ENCODE data around the gene TBC1D22A. TPM values are rescaled to one million over a fixed set of nuclear protein-coding genes. Genes with fewer than 3 reads are reported as not detected.

TBC1D22A gene
- total RNA-seq, 4 donors from 2014 or later = 9.2 to 45.3 (median 22.8) TPM

- TF ChIP-seq POLR2A (IDR thresholded peaks at IDR 0.05) = no peak
- TF ChIP-seq, protein P1, sequence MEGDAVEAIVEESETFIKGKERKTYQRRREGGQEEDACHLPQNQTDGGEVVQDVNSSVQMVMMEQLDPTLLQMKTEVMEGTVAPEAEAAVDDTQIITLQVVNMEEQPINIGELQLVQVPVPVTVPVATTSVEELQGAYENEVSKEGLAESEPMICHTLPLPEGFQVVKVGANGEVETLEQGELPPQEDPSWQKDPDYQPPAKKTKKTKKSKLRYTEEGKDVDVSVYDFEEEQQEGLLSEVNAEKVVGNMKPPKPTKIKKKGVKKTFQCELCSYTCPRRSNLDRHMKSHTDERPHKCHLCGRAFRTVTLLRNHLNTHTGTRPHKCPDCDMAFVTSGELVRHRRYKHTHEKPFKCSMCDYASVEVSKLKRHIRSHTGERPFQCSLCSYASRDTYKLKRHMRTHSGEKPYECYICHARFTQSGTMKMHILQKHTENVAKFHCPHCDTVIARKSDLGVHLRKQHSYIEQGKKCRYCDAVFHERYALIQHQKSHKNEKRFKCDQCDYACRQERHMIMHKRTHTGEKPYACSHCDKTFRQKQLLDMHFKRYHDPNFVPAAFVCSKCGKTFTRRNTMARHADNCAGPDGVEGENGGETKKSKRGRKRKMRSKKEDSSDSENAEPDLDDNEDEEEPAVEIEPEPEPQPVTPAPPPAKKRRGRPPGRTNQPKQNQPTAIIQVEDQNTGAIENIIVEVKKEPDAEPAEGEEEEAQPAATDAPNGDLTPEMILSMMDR (IDR thresholded peaks at IDR 0.05) = no peak
- DNase-seq = no peak
- intact Hi-C loops (cut with DNase I; ENCODE audit: low total_unique reads) = no loop called here
These were observed 395.2 kb downstream of the TBC1D22A start for GRCh38 chr22:47157486-47158270.

DNA sequence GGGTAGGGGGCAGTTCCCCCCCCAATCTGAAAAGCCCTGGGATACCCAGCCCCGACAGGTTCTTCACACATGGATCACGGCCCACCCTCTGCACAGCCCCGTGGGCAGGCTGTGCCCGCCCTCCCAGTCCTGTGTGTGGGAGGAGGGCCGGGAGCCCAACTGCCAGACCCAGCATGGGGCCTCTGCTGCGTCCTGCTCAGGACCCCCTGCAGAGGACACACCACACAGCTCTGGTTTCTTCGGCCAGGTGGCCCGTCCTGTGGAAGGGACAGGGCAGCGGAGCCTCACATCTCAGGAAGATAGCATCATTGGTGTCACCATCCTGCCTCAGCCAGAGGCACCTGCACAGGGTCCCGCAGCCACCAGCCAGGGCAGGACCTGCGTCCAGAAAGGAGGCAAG is 396.0 kb downstream of the TBC1D22A start:
- DNase-seq = no peak
- no peak for TF ChIP-seq POLR2A (IDR thresholded peaks at IDR 0.05)
- TF ChIP-seq, protein P1 (IDR thresholded peaks at IDR 0.05) = no peak
- no peak overlapping the region for H3K27ac ChIP-seq
- H3K9me3 ChIP-seq = no peaks in the 10 kb centered on the region
- H3K27me3 ChIP-seq = no peaks in the 10 kb centered on the region
- no peaks in the 10 kb centered on the region for H3K36me3 ChIP-seq
- H3K4me3 ChIP-seq = no peak overlapping the region
- intact Hi-C loops (cut with DNase I; ENCODE audit: low total_unique reads) = no loop called here
- H3K4me1 ChIP-seq = no peaks in the 10 kb centered on the region

More at GRCh38 chr22:47157486-47158270, 395.2 kb downstream of the TBC1D22A start:
- no peaks in the 10 kb centered on the region for H3K27me3 ChIP-seq
- H3K27ac ChIP-seq = no peak overlapping the region
- no peaks in the 10 kb centered on the region for H3K36me3 ChIP-seq
- no peak overlapping the region for H3K4me3 ChIP-seq
- no peaks in the 10 kb centered on the region for H3K9me3 ChIP-seq
- no peaks in the 10 kb centered on the region for H3K4me1 ChIP-seq

- Histone ChIP-seq H3K4me1 (no peaks in the 10 kb centered on the region), H3K36me3 (no peaks in the 10 kb centered on the region), H3K4me3 (no peak overlapping the region), H3K9me3 (no peaks in the 10 kb centered on the region), H3K27me3 (no peaks in the 10 kb centered on the region), H3K27ac (no peak overlapping the region)
- DNase-seq = no peak
- TF ChIP-seq POLR2A (IDR thresholded peaks at IDR 0.05) = no peak
- TF ChIP-seq, protein P1 (IDR thresholded peaks at IDR 0.05) = no peak
- intact Hi-C loops (cut with DNase I; ENCODE audit: low total_unique reads) = no loop called here
These were observed 397.1 kb downstream of the TBC1D22A start for GRCh38 chr22:47159592-47159991.

DNA sequence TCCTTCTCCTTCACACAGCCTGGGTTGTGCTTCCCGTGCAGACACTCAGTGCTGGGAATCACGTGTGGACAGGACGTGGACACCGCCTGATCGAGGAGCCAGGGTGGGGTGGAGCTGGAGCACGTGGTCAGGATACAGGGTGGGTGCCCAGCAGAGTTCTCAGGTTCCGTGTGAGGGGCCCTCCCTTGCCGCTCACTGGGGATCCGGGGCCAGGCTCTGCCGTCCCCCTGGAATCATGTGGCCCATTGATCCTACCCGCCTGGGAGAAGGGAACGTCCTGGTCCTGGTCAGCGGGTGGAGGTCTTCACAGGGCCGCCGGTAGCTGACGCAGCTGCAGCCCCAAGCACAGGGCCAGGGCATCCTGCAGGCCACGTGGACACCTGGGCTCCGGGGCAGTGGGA is 397.7 kb downstream of the TBC1D22A start:
- Histone ChIP-seq H3K4me3 (no peak overlapping the region), H3K4me1 (no peaks in the 10 kb centered on the region), H3K27ac (no peak overlapping the region), H3K9me3 (no peaks in the 10 kb centered on the region), H3K27me3 (no peaks in the 10 kb centered on the region), H3K36me3 (no peaks in the 10 kb centered on the region)
- no peak for DNase-seq
- intact Hi-C loops (cut with DNase I; ENCODE audit: low total_unique reads) = no loop called here
- TF ChIP-seq, protein P1 (IDR thresholded peaks at IDR 0.05) = no peak
- TF ChIP-seq POLR2A (IDR thresholded peaks at IDR 0.05) = no peak

GRCh38 chr22:47160781-47161520 is 398.5 kb downstream of the TBC1D22A start:
- H3K4me3 ChIP-seq = no peak overlapping the region
- TF ChIP-seq, protein P1 (IDR thresholded peaks at IDR 0.05) = no peak
- no peak for TF ChIP-seq POLR2A (IDR thresholded peaks at IDR 0.05)
- intact Hi-C loops (cut with DNase I; ENCODE audit: low total_unique reads) = no loop called here
- H3K36me3 ChIP-seq = no peaks in the 10 kb centered on the region
- DNase-seq = peak in 1 of 2 donors; percentile 0
- no peaks in the 10 kb centered on the region for H3K27me3 ChIP-seq
- H3K27ac ChIP-seq = no peak overlapping the region
- no peaks in the 10 kb centered on the region for H3K9me3 ChIP-seq
- H3K4me1 ChIP-seq = no peaks in the 10 kb centered on the region
